ENCODE data around the gene TNFSF11.

The TNFSF11 gene

DNA sequence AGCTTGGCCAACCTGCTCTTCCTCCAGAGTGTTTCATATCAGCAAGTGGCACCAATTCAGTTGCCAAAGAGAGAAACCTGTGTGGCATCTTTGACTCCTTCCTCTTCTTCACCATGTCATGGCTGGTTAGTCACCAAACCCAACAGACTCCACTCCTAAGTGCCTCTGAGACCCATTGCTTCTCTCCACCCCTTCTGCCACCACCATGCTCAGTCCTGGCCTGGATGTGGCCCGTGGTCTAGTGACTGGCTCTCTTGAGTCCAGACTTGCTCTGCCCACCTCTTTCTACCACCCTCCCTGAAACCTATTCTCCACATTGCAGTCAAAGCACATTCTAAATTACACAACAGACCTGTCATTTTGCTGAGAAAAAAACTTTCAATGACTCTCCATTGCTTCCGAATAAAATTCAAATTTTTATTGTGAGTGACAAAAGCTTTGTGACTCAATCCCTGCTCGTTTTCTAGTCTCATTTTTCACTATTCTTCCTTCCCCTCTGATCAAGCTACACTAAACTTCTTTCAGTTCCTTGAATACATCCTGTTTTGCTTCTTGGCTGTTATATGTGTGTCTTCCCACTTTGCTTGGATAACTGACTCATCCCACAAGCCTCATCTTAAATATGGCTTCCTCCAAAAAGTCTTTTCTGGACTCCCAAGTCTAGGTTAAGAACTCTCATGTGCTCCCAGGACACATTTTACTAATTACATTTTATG lies 12.0 kb upstream of the TNFSF11 start:
- no peak for DNase-seq (ENCODE audit: low read depth)
- TF ChIP-seq CTCF (IDR thresholded peaks at IDR 0.05; ENCODE audit: low read length, missing control alignments) = no peak
- no peak overlapping the region for H3K4me3 ChIP-seq (replicated peaks; ENCODE audit: low read depth, low read length)

GRCh38 chr13:42567906-42568305 lies 6.0 kb upstream of the TNFSF11 start:
- no peak for TF ChIP-seq CTCF (IDR thresholded peaks at IDR 0.05; ENCODE audit: low read length, missing control alignments)
- H3K4me3 ChIP-seq (replicated peaks; ENCODE audit: low read depth, low read length) = no peak overlapping the region
- no peak for DNase-seq (ENCODE audit: low read depth)

- no peak for TF ChIP-seq CTCF (IDR thresholded peaks at IDR 0.05; ENCODE audit: low read length, missing control alignments)
- no peak overlapping the region for H3K4me3 ChIP-seq (replicated peaks; ENCODE audit: low read depth, low read length)
- no peak for DNase-seq (ENCODE audit: low read depth)
These were observed 4.2 kb upstream of the TNFSF11 start for GRCh38 chr13:42569576-42570344.

GRCh38 chr13:42571895-42572294 lies 2.1 kb upstream of the TNFSF11 start:
- TF ChIP-seq CTCF (IDR thresholded peaks at IDR 0.05; ENCODE audit: low read length, missing control alignments) = no peak

GRCh38 chr13:42574435-42575311 lies 721 bp downstream of the TNFSF11 start:
- TF ChIP-seq CTCF (IDR thresholded peaks at IDR 0.05; ENCODE audit: low read length, missing control alignments) = no peak
- peak overlapping the region; percentile 41 for H3K4me3 ChIP-seq (replicated peaks; ENCODE audit: low read depth, low read length)
- no peak for DNase-seq (ENCODE audit: low read depth)

More at GRCh38 chr13:42571895-42572294, 2.1 kb upstream of the TNFSF11 start:
- no peak for DNase-seq (ENCODE audit: low read depth)
- H3K4me3 ChIP-seq (replicated peaks; ENCODE audit: low read depth, low read length) = no peak overlapping the region

DNA sequence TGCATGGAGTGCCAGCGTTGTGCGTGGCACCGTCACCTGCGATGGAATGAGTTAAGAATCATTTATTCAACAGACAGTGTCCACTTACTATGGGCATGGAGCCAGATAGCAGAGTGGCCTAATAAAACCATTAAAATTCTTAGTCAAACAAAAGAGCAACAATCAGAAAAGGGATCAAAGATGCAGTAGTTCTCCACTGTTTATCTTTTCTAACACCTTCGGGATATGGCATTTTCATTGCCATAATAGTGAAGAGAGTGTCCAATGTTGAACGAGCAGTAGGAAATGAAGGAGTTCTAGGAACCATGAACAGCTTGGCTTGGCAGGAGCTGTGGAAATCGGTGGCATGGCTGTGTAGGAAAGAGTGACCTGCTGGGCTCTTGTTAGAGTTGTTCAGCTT lies 2.0 kb downstream of the TNFSF11 start:
- no peak for DNase-seq (ENCODE audit: low read depth)
- TF ChIP-seq CTCF (IDR thresholded peaks at IDR 0.05; ENCODE audit: low read length, missing control alignments) = no peak
- no peak overlapping the region for H3K4me3 ChIP-seq (replicated peaks; ENCODE audit: low read depth, low read length)
